DMS153 (cell line): ENCODE measurements around the gene LMCD1.
A peak's percentile ranks its signal among the peaks of the same experiment; 100 is the strongest.

Experiments used
- DNase-seq: peaks from one replicate; lab custom pipeline; 2025; lab: John Stamatoyannopoulos, UW

The LMCD1 gene, protein sequence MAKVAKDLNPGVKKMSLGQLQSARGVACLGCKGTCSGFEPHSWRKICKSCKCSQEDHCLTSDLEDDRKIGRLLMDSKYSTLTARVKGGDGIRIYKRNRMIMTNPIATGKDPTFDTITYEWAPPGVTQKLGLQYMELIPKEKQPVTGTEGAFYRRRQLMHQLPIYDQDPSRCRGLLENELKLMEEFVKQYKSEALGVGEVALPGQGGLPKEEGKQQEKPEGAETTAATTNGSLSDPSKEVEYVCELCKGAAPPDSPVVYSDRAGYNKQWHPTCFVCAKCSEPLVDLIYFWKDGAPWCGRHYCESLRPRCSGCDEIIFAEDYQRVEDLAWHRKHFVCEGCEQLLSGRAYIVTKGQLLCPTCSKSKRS

GRCh38 chr3:8501371-8502131 is at the start of gene LMCD1:
LMCD1 (plus strand) TSS chr3:8501823; CDS start chr3:8501939, 116 bp downstream.
- DNase-seq, result peak; percentile 92

DNA sequence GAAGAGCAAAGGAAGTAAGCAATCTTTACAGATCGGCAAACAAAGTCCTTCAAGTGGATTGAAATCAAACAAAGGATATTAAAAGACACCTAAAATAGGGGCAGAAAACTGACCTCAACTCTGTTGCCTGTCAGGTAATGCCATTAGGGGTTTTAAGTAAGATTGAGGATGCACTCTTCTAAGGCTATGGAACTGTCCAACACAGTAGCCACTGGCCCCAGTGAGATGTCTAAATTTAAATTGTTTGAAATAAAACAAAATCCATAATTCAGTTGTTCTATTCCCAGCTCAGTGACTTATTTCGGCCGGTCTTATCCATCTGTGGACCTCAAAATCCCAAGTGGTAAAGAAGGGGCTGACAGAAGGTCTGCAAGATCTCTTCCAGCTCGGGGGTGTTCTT is 49.5 kb upstream of the LMCD1 start:
- DNase-seq, result no peak

DNA sequence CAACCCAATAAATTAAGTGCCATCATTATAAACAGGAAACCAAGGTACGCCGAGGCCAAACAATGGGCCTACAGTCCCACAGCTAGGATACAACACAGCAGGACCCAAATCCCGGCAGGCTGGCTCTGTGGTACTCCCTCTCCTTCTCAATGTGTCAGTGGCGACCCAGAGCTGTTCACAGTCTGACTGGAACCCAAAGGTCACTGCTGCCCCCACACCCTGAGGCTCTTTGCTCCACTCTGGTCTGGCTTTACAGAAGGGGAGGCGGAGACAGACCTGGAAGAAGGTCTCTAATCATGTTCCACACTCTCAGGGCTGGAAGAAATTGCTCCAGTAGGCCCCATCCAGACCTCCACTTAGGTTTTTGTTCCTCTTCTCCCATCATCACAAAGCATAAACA is 48.5 kb upstream of the LMCD1 start:
- DNase-seq, result no peak

DNA sequence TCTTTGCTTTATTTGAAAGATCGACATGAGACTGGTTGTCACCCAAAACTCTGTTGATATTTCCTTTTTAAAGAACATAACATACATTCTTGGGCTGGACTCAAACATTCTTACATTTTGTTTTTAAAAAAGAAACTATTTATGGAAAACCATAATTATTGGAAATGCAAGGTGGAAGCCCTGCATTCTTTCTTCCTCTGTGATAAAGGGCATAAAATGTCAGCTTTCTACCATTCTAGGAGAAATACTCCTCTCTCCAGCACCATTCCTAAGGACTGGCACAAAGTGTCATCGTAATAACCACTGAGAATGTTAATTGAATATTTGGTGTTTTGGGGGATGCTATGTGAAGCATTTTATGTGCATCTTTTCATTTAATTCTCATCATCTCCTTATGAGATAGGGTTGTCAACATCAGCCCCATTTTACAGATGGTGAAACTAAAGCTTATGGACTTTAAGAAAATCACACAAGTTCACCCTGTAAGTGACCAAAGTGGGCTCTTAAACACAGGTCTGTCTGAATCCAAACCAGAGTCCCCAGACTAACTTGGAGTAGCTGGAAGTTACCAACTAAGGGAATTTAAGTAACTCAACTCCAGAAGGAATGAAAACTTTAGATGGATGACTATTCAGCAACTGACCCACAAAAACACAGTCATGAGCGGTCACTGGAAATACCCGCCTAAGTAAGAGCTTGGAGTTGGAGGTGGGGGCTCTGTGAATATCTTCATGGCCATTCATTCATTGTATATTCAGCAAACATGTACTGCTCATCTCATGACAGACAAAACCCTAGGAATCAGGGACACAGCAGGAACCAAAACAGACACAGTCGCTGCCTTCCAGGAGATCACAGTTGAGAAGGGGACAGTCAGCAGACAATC is 45.9 kb upstream of the LMCD1 start:
- no peak for DNase-seq

DNA sequence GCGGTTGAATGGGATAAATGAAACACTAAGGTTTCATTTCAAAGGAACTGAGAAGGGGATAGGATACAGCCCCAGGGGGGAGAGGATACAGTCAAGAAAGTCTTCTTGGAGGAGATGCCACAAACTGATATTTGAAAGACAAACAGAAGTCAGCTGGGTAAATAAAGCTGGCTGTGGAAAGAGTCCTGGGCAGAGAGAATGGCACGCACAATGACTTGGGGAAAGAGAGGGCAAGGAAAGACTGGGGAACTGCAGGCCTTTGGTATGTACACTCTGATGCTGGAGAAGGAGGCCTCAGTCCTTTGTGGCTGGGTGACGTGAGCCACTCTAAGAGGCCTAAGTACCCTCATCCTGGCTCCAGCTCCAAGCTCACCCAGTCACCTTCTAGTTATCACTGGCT is 45.2 kb upstream of the LMCD1 start:
- DNase-seq, result no peak

GRCh38 chr3:8457039-8457438 is 44.6 kb upstream of the LMCD1 start:
- DNase-seq, result no peak

DNA sequence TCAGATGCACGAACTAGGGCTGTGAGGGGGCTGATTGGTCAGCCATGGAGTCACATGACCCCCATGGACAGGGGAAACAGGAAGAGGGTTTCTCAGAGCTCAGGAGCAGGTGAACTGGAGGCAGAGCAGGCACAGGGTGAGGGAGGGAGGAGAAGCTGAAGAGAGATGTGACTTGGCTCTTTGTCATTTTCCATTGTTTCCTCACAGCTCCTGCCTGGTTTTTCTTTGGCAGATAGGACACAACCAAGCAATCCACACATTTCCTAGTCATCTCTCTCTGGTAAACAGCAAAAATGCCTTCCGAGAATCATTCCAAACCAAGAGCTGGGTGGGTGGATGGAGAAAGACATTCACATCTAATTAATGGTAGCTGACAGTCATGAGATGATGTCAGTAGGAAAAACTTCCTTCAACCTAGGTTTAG is 43.4 kb upstream of the LMCD1 start:
- no peak for DNase-seq

- DNase-seq, result no peak
Observed at GRCh38 chr3:8458711-8459110, 42.9 kb upstream of the LMCD1 start.

DNA sequence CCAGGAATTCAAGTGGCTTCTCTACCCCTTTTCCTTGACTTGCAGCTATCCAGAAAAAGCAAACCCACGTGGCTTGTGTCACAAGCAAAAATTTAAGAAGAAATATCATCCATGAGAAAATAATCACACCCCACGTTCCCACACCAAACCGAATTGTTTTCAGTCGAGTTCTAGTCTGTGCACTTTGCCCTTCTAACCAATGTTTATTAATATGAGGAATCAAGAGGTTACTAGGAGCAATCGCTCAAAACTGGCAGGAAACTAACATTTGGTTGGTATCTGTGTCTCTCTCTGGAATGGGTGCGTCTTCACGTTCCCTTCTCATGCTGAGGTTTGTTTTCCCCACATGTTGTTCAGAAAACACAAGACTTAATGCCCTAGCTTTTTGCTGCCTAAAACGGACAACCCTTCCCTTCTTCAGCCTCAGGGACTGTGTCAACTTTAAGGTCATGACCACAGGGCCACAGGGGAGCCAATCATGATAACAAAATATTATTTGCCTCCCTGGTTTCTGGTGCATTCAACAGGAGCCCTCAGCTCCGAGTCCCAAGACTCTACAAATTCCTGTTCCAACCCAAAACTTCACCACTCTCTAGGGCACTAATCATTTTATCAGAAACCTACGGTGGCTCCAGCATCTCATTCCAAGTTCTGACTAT is 41.4 kb upstream of the LMCD1 start:
- no peak for DNase-seq

DNA sequence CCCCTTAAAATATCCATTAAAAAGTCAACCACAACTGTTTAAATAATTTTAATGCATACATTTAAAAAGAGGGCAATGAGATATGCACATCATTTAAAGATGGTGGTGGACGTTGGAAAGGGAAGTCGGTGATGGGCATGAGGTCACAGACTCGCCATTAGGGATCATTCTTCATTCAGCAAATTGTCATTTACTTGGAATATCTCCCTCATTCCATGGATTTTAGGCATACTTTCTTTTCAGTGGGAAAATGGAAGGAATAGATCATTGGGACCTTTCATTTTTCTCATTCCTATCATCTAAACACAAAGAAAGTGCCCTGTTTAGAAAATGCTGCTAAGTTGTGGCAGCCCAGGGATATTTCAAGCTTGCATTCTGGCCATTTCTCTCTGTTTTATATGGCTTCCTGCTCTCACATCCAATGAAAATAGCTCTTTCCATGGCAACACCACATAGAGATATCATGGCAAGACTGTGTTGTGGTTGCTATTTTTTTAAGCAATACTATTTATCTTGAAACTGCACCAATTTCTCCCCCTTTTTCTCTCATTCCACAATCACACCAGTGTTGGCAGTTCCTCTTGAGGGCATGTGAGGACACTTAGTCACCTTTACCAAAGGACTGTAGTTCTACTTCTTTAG is 40.7 kb upstream of the LMCD1 start:
- no peak for DNase-seq

GRCh38 chr3:8464668-8465067 is 37.0 kb upstream of the LMCD1 start:
- DNase-seq, result no peak

GRCh38 chr3:8466526-8466925 is 35.1 kb upstream of the LMCD1 start:
- no peak for DNase-seq

- no peak for DNase-seq
Observed at GRCh38 chr3:8470801-8471200, 30.8 kb upstream of the LMCD1 start.

DNA sequence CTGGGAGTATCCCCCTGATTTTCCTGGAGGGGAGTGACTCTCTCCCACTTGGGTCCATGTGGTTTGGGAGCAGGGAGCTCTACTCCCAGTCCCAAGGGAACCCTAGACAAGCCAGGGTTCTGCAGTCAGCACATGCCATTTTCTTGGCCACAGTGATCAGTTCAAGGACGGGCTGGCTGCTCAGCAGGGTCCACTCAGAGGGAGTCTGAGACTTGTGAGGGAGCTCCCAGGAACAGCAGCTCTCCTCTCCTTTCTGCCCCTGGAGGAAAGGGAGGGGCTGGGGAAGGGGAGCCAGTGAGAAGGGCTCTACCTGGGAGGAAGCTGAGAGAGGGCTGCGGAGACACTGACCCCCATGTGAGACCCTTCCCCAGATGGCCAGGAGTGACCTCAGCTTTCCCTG is 29.1 kb upstream of the LMCD1 start:
- no peak for DNase-seq

- DNase-seq, result no peak
Observed at GRCh38 chr3:8473029-8473428, 28.6 kb upstream of the LMCD1 start.

GRCh38 chr3:8473990-8474389 is 27.6 kb upstream of the LMCD1 start:
- no peak for DNase-seq

GRCh38 chr3:8474991-8475390 is 26.6 kb upstream of the LMCD1 start:
- DNase-seq, result no peak

GRCh38 chr3:8480699-8481098 is 20.9 kb upstream of the LMCD1 start:
- no peak for DNase-seq

- no peak for DNase-seq
Observed at GRCh38 chr3:8481380-8481779, 20.2 kb upstream of the LMCD1 start.

DNA sequence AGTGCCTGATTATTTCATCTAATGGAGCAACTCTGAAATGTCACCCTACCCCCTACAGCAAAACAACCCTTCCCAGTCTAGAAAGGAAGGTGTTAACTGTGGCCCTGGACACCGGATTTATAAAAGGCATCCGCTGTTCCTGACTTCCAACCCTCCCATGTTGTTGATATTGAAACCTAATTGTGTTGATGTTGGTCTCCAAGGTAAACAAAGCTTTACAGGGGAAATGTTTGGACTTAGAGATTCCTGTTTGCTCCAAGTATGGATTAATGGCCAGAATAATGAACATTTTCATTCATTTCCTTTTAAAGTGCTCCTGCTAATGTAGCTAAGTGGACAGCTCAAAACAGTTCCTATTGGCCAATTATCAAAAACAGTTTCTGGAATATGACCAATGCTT is 19.4 kb upstream of the LMCD1 start:
- no peak for DNase-seq

DNA sequence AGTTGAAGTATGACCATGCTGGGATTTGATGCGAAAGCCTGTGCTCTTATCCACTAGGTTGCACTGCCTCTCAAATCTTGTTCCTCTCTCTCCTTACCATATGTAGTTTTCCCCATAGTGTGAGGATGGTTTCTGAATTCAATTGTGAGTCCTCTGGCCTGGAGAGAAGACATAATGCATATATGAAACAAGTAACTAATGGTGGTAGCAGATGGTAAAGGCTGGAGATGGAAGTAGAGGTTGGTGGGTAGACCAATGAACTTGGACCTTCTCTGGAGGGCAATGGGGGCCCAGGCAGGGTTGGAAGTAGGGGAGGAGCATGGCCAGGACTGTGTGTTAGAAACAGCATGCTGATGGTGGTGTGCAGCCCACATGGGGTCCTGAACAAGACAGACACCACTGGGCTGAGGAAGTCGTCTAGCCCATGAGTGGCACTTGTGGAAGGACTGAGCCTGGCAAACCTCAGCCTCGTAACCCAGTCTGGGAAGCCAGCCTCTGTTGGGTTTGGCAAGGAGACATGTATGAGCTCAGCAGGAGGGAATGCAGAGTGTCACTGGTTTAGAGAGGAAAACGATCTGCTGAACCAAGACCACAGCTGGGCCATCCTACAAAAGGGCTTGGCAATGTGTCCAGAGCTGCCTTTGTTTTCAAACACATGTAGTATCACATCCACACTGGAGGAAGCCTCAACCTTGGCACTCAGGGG is 18.5 kb upstream of the LMCD1 start:
- DNase-seq, result peak; percentile 11
